Endothelial cell of hepatic sinusoid (primary cell): ENCODE data around the gene UBTD1.
"Not testable (repeated sequence)": the region's sequence is repeated elsewhere in the genome, so short reads cannot be mapped to it uniquely, and the experiment has no call there.

ENCODE experiments used
- in situ Hi-C: cut with HindIII; loops from 2 replicates; pipeline ENCODE4 v1.10.0; 2017; ENCODE audit warnings: low sequenced_read_pairs

UBTD1 gene

GRCh38 chr10:97498841-97499560 lies at the start of gene UBTD1:
Gene UBTD1 (plus strand): TSS chr10:97498924. CDS start chr10:97499204, 280 bp downstream.
- in situ Hi-C loops: loop anchor here (5.0 kb wide), 1 partner anchor 52 kb away; the partner anchor contains the start of genes EXOSC1 and ZDHHC16

GRCh38 chr10:97450828-97451227 lies 47.9 kb upstream of the UBTD1 start:
- in situ Hi-C loops: no loop called here

GRCh38 chr10:97451605-97452004 lies 47.1 kb upstream of the UBTD1 start:
- in situ Hi-C loops: no loop called here

- in situ Hi-C loops: no loop called here
Measured at GRCh38 chr10:97452352-97452751, 46.4 kb upstream of the UBTD1 start.

- in situ Hi-C loops: no loop called here
Measured at GRCh38 chr10:97454330-97455036, 44.2 kb upstream of the UBTD1 start.

- in situ Hi-C loops: no loop called here
Measured at GRCh38 chr10:97456034-97456685, 42.6 kb upstream of the UBTD1 start.

GRCh38 chr10:97456686-97457065 lies 42.0 kb upstream of the UBTD1 start:
- in situ Hi-C loops: no loop called here

- in situ Hi-C loops: no loop called here
Measured at GRCh38 chr10:97459111-97459510, 39.6 kb upstream of the UBTD1 start.

GRCh38 chr10:97459933-97460332 lies 38.8 kb upstream of the UBTD1 start:
- in situ Hi-C loops: no loop called here

- in situ Hi-C loops: no loop called here
Measured at GRCh38 chr10:97462309-97462708, 36.4 kb upstream of the UBTD1 start.

- in situ Hi-C loops: no loop called here
Measured at GRCh38 chr10:97463363-97464132, 35.2 kb upstream of the UBTD1 start.

- in situ Hi-C loops: no loop called here
Measured at GRCh38 chr10:97464226-97464625, 34.5 kb upstream of the UBTD1 start.

- in situ Hi-C loops: no loop called here
Measured at GRCh38 chr10:97465982-97466381, 32.7 kb upstream of the UBTD1 start.

- in situ Hi-C loops: no loop called here
Measured at GRCh38 chr10:97466755-97467154, 32.0 kb upstream of the UBTD1 start.

GRCh38 chr10:97468162-97468561 lies 30.6 kb upstream of the UBTD1 start:
- in situ Hi-C loops: no loop called here

GRCh38 chr10:97468781-97469180 lies 29.9 kb upstream of the UBTD1 start:
- in situ Hi-C loops: not testable (repeated sequence)

- in situ Hi-C loops: no loop called here
Measured at GRCh38 chr10:97474918-97475317, 23.8 kb upstream of the UBTD1 start.

- in situ Hi-C loops: no loop called here
Measured at GRCh38 chr10:97475936-97476594, 22.7 kb upstream of the UBTD1 start.

- in situ Hi-C loops: not testable (repeated sequence)
Measured at GRCh38 chr10:97479410-97479809, 19.3 kb upstream of the UBTD1 start.

- in situ Hi-C loops: no loop called here
Measured at GRCh38 chr10:97479939-97480338, 18.8 kb upstream of the UBTD1 start.

GRCh38 chr10:97481071-97481470 lies 17.7 kb upstream of the UBTD1 start:
- in situ Hi-C loops: no loop called here
